T-helper 22 cell (primary cell): Measurements from ENCODE around the gene MAP2K3.

ENCODE experiments used
- DNase-seq: peaks from one replicate; pipeline ENCODE4 v3.0.0-alpha.2; 2020; ENCODE audit warnings: low read depth

The MAP2K3 gene

DNA sequence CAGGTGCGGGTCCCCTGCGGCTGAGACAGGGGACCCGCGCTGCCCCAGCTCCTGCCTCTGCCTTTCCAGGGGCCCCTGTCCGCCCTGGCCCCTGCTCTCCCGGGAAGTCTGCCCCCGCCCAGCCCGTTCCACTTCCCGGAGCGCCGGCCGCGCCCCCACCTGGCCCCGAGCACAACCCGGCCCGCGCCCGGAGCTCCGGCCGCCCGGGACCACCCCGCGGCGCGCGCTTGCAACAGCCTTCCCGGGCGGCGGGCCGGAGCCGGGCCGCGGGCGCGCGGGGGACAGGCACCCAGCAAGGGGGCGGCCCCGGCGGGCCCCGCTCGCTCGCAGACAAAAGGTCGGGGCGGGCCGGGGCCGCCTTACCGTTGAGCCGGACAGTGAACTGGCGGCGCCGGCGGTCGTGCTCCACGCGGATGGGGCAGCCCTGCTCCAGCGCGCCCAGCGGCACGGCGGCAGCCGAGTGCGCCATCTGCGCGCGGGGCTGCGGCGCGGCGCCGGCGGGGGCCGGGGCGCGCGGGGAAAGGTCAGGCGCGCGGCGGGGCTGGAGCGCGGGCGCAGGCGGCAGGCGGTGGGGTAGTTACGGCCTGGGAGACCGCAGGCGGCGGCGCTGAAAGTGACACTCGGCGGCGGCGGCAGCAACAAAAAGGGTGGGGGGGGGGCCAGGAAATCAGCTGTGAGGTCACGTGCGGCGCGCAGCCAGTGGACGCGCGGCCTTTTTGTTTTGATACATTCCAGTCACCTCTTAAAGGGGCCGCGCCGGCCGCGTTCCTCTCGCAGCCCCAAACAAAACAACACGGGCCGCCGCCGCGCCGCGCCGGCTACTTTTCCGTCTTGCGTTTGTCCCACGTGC lies 31.5 kb upstream of the MAP2K3 start, which contains the start of gene NATD1:
Gene NATD1, minus strand, starts transcription at position 615 of the 850 bp plus-strand sequence. Its CDS starts 146 bp downstream, at position 469.
- DNase-seq: peak; percentile 70

- no peak for DNase-seq
Measured at GRCh38 chr17:21253646-21254441, 30.7 kb upstream of the MAP2K3 start.

DNA sequence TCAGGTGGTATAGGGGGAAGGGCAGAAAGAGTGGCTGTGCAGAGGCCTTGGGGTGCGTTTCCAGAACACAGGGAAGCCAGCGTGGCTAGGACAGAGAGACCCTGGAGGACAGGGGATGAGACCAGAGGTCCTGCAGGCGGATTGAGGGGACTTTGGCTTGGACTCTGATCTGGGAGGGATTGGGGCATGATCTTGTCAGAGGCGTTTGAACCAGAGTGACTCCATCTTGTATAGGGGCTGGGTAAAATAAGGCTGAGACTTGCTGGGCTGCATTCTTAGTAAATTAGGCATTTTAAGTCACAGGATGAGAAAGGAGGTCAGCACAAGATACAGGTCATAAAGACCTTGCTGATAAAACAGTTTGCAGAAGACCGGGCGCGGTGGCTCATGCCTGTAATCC lies 25.9 kb upstream of the MAP2K3 start:
- no peak for DNase-seq

DNA sequence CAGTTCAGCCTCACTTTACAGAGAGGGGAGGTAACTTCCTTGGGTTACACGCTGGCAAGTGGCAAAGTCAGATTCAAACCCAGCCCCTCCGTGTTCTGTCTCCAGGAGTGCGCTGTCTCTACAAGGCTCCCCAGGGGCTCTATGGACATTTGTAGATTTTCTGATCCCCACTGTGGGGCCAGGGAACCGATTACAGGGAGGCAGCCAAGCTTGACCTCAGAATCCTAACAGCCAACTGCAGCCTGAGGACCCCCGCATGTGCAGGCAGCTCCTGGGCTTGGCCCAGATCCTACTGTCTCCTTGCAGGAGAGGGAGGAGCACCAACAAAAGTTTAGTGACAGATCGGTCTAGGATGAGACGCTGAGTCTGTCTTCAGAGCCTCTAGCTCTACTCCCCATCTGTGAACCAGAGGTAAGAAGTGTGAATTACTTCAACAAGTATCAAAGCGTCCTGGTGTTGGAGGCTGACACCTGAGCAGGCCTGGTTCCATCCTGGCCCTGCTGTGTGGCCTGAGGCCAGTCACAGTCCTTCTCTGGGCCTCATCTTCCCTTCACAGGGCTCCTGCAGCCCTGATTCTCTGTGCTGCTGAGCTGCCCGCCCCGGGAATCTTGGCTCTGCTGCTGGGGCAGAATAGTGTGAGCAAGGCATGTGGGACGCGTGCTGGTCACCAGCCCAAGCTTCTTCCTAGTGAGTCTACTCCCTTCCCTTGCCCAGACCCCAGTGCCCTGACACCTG lies 22.1 kb upstream of the MAP2K3 start:
- DNase-seq: no peak

GRCh38 chr17:21263376-21263775 lies 21.1 kb upstream of the MAP2K3 start:
- DNase-seq: no peak

GRCh38 chr17:21268596-21269188 lies 15.8 kb upstream of the MAP2K3 start:
- no peak for DNase-seq

DNA sequence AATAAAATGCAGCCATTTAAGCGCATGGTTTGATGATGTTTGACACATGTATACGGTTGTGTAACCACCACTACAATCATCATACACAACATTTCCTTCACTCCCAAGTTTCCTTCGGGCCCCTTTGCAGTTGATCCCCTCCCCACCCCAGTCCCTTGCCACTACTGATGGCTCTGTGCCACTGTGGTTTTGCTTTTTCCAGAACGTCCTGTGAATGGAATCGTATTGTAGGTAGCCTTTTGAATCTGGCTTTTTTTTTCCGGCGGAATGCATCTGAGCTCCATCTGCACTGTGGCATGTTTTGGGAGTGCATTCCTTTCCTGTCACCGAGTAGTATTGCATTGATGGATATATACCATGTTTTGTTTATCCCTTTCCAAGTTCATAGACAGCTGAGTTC lies 15.1 kb upstream of the MAP2K3 start:
- no peak for DNase-seq

DNA sequence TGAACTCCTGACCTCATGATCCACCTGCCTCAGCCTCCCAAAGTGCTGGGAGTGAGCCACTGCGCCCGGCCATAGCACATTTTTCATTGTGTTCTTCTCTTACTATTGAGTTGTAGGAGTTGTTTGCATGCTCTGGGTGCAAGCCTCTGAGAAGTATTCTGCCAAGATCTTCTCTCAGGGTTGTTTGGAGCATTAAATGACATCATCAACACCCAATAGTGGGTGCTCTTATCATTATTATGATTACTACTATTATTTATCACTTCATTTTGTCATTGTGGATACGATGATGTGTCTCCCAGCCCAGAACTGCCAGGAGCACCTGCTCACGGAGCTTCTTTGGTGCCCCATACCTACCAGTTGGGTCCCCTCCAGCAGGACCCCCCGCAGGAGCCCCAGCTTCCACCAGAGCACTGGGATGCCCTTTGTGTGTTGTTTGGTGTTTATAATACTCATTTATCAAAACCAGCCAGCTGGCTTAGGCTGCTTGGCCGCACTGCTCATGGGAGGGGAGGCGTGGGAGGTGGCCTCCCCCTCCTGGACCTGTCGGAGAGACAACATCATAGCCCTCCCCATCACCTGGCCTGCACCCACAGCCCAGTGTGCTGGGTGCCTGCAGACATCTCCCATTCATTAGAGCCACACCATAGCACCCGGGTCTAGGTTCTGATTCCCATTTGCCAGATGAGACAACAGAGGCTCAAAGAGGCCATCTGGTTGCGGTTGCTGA lies 12.9 kb upstream of the MAP2K3 start:
- DNase-seq: no peak

- no peak for DNase-seq
Measured at GRCh38 chr17:21272250-21272649, 12.3 kb upstream of the MAP2K3 start.

DNA sequence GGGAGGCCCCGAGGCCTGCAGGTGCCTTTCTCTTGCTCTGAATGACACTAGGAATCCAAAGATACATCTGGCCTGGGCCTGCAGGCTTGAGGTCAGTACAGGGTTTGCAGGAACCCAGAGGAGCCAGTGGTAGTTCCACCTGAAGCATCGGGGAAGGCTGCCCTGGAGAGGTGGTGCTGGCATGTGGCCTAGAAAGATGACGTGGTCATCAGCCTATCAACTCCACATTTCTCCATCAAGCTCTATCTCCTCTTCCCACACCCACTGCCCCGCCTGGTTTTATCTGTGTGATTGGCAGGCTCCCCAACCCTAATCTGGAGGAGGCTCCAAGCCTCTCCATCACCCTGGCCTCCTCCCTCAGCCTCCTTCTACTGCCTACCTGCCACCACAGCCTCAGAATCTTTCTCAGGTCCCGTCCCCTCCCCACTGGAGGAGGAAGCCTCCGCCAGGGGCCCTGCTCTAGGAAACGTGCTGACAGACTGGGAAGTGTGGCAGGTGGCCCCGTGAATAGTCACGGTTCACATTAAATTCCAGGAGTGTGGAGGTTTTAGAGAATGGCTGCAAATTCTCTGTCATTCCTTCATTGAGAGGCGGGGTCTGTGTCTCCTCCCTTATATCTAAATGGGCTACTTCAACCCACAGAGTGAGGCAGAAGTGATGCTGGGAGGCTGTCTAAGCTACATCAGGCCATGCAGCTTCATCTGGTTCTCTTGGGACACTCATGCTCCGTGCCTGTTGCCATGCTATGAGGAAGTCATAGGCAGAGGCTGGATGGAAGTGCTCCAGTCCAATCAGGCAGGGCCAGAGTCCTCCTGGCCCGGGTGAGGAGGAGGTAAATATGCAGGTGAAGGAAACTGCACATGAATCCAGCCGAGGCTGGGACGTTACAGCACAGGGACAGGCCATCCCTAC lies 11.4 kb upstream of the MAP2K3 start:
- no peak for DNase-seq

DNA sequence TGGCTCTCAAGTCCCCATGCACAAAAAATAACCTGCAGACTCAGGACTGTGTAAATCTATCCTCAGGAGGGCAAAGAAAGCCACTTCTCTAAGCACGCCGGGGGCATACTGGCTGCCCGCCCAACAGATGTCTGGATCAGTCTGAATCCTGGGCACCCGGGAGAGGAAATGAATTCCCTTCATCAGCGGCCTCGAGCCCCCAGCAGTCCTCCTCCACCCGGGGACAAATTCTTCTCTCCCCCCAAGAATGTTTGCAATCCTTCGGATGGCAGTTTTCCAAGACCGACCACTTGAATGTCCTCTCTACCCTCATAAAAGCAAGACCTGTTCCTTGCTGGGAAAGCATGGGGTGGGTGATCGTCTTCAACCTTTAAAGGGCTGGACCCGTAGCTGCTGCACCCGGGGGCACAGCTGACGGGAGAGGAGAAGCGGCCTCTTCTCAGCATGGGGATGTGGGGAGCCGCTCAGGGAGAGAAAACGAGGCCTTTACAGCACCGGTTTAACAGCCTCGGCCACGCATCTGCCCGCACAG lies 9.4 kb upstream of the MAP2K3 start:
- DNase-seq: no peak

- DNase-seq: peak; percentile 85
Measured at GRCh38 chr17:21275579-21276263, 8.8 kb upstream of the MAP2K3 start.

GRCh38 chr17:21276264-21276588 lies 8.3 kb upstream of the MAP2K3 start:
- DNase-seq: no peak

GRCh38 chr17:21277332-21277731 lies 7.2 kb upstream of the MAP2K3 start:
- DNase-seq: no peak

GRCh38 chr17:21278450-21279197 lies 5.9 kb upstream of the MAP2K3 start:
- DNase-seq: peak; percentile 49

- no peak for DNase-seq
Measured at GRCh38 chr17:21279198-21279535, 5.3 kb upstream of the MAP2K3 start.

DNA sequence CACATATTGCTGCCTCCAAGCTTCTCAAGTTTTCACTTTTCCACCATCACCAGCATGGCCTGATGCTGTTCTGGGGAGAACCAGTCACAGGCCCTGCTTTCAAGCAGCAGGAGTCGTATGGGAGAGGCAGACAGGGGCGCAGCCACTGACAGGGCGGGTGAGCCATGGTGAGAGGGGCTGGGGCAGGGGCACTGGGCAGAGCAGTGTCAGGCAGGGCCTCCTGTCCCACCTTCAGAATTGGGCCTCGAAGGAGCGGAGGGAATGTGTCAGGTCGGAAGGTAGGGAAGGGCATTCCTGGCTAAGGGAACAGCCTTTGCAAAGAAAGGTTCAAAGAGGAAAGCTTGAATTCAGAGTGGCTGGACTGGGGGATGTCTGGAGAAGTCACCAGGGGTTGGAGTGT lies 4.9 kb upstream of the MAP2K3 start:
- no peak for DNase-seq

DNA sequence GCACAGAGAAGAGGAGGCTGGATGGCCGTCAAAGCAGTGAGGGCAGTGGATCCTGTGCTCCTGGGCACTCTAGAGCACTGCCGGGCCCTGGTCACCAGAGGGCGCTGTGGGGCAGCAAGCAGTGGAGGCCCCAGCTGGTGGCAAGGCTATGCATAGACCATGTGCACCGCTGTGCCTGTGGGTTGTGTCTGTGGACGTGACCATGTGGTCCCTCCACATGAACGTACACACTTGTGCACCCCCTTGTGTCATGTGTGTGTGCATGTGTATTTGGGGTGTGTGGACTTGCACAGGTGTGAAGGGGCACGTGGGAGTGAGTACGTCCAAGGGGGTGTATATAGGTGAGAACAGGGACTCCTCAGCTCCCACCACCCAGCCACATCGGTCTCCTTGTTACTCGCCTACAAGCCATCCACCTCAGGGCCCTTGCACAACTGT lies 4.4 kb upstream of the MAP2K3 start:
- DNase-seq: peak; percentile 67

DNA sequence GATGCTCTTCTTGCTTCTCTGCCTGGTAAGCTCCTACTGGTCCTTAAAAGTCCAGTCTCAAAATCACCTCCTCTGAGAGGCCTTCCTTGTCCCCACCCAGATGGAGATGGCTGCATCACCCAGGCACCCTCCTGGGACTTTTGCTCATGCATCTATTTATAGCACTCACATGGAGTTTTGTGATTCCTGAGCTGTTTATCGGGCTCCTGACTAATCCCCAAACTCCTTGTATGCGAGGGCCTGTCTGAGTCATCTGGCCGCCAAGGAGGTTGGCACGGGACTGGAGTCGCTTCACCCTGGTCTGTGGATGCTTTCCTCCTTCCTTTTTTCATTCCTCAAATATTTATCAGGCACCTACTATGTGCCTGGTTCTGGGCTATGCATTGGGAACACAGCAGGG lies 2.3 kb upstream of the MAP2K3 start:
- DNase-seq: no peak
